ENCODE results near the gene MRPS24. TPM values are rescaled to one million over a fixed set of nuclear protein-coding genes. Genes with fewer than 3 reads are reported as not detected.

MRPS24 gene
- total and polyA plus RNA-seq, 2 of the 13 experiments (the other 11 are each of a cell fraction or from before 2014, with no cell fraction given): 135 to 162 TPM

GRCh38 chr7:43869006-43869866 is at the start of gene MRPS24 (continued):
- no peak for TF ChIP-seq PRDM15 (CRISPR knock-in tag; IDR thresholded peaks at IDR 0.05)
- TF ChIP-seq, protein P1, sequence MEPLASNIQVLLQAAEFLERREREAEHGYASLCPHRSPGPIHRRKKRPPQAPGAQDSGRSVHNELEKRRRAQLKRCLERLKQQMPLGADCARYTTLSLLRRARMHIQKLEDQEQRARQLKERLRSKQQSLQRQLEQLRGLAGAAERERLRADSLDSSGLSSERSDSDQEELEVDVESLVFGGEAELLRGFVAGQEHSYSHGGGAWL (CRISPR knock-in tag; IDR thresholded peaks at IDR 0.05): peak; percentile 66; the same call in 1 of the 2 replicates
- TF ChIP-seq FLYWCH1 (CRISPR knock-in tag; IDR thresholded peaks at IDR 0.05): no peak
- TF ChIP-seq SRSF4 (IDR thresholded peaks at IDR 0.05; ENCODE audit: low read depth, low read length, poor library complexity, severe bottlenecking): no peak
- TF ChIP-seq REPIN1 (CRISPR knock-in tag; IDR thresholded peaks at IDR 0.05; ENCODE audit: borderline replicate concordance, low read depth): peak; percentile 69
- TF ChIP-seq ELF1 (CRISPR knock-in tag; IDR thresholded peaks at IDR 0.05): peak; percentile 35; the same call in 1 of the 2 replicates
- TF ChIP-seq ZNF766 (CRISPR knock-in tag; IDR thresholded peaks at IDR 0.05; ENCODE audit: borderline replicate concordance): no peak
- peak; percentile 85 for TF ChIP-seq SPEN (CRISPR knock-in tag; IDR thresholded peaks at IDR 0.05; ENCODE audit: low read depth)
- peak; percentile 76 for TF ChIP-seq KAT8 (CRISPR knock-in tag; IDR thresholded peaks at IDR 0.05)
- TF ChIP-seq SRY (CRISPR knock-in tag; IDR thresholded peaks at IDR 0.05): no peak
- TF ChIP-seq, protein P2, sequence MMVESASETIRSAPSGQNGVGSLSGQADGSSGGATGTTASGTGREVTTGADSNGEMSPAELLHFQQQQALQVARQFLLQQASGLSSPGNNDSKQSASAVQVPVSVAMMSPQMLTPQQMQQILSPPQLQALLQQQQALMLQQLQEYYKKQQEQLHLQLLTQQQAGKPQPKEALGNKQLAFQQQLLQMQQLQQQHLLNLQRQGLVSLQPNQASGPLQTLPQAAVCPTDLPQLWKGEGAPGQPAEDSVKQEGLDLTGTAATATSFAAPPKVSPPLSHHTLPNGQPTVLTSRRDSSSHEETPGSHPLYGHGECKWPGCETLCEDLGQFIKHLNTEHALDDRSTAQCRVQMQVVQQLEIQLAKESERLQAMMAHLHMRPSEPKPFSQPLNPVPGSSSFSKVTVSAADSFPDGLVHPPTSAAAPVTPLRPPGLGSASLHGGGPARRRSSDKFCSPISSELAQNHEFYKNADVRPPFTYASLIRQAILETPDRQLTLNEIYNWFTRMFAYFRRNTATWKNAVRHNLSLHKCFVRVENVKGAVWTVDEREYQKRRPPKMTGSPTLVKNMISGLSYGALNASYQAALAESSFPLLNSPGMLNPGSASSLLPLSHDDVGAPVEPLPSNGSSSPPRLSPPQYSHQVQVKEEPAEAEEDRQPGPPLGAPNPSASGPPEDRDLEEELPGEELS (CRISPR knock-in tag; IDR thresholded peaks at IDR 0.05): no peak
- TF ChIP-seq ZNF343 (CRISPR knock-in tag; IDR thresholded peaks at IDR 0.05): no peak
- no peak for TF ChIP-seq HMG20A (CRISPR knock-in tag; IDR thresholded peaks at IDR 0.05; ENCODE audit: borderline replicate concordance)
- no peak for TF ChIP-seq PHB2 (IDR thresholded peaks at IDR 0.05; ENCODE audit: partially characterized antibody)
- TF ChIP-seq ZNF230 (CRISPR knock-in tag; IDR thresholded peaks at IDR 0.05): no peak
- 0 out of 2 replicates have a peak, but pooled peaks have one; percentile 13 for TF ChIP-seq AHR (CRISPR knock-in tag; IDR thresholded peaks at IDR 0.05)
- peak; percentile 36; the same call in 1 of the 2 replicates for TF ChIP-seq IKZF5 (CRISPR knock-in tag; IDR thresholded peaks at IDR 0.05)
- TF ChIP-seq YY1 (IDR thresholded peaks at IDR 0.05; ENCODE audit: insufficient read depth, insufficient replicate concordance, low read depth, low read length): peak; percentile 98
- no peak; the same call in 1 of the 2 replicates for TF ChIP-seq ZSCAN25 (CRISPR knock-in tag; IDR thresholded peaks at IDR 0.05)
- TF ChIP-seq, protein P3, sequence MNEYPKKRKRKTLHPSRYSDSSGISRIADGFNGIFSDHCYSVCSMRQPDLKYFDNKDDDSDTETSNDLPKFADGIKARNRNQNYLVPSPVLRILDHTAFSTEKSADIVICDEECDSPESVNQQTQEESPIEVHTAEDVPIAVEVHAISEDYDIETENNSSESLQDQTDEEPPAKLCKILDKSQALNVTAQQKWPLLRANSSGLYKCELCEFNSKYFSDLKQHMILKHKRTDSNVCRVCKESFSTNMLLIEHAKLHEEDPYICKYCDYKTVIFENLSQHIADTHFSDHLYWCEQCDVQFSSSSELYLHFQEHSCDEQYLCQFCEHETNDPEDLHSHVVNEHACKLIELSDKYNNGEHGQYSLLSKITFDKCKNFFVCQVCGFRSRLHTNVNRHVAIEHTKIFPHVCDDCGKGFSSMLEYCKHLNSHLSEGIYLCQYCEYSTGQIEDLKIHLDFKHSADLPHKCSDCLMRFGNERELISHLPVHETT (CRISPR knock-in tag; conservative IDR thresholded peaks at IDR 0.05): 0 out of 2 replicates have a peak, but pooled peaks have one; percentile 38
- TF ChIP-seq ERF (CRISPR knock-in tag; IDR thresholded peaks at IDR 0.05): peak; percentile 65

Data from HepG2 (cell line).